SU-DHL-6 (cell line): ENCODE measurements around the gene ILRUN.
"Not testable (repeated sequence)": the region's sequence is repeated elsewhere in the genome, so short reads cannot be mapped to it uniquely, and the experiment has no call there.

ENCODE experiments used
- H2AFZ ChIP-seq: fragments of 200-600 bp; sonication (generic); 2 replicates; pipeline ENCODE4 v1.6.1; 2014; ENCODE audit warnings: low read depth, mild to moderate bottlenecking, moderate library complexity, mixed read lengths, antibody characterized with exemption, low read length; ENCODE audit not compliant: severe bottlenecking
- H3F3A ChIP-seq: fragments of 200-600 bp; shearing (Covaris generic); 2 replicates; pipeline ENCODE4 v1.6.0; 2016; ENCODE audit warnings: antibody characterized with exemption, mild to moderate bottlenecking; ENCODE audit not compliant: insufficient read depth
- H3K27ac ChIP-seq: fragments of 200-600 bp; sonication (generic); 2 replicates; pipeline ENCODE4 v1.5.1; 2016; ENCODE audit warnings: low read depth, mild to moderate bottlenecking, low read length, moderate library complexity, mixed read lengths
- H3K27me3 ChIP-seq: fragments of 200-600 bp; sonication (generic), shearing (Covaris generic); 2 replicates; pipeline ENCODE4 v1.6.0; 2014; ENCODE audit warnings: mild to moderate bottlenecking, low read length
- H3K36me3 ChIP-seq: fragments of 200-600 bp; sonication (generic); 2 replicates; pipeline ENCODE4 v1.6.1; 2014; ENCODE audit warnings: mild to moderate bottlenecking, low read length, mixed read lengths
- H3K4me2 ChIP-seq: fragments of 300-600, 200-600 bp; shearing (Covaris generic), sonication (generic); 2 replicates; pipeline ENCODE4 v1.6.0; 2014; ENCODE audit warnings: low read length, low read depth, mild to moderate bottlenecking; ENCODE audit not compliant: poor library complexity, severe bottlenecking
- H3K4me3 ChIP-seq: fragments of 200-600 bp; sonication (generic); 2 replicates; pipeline ENCODE4 v1.5.1; 2014; ENCODE audit warnings: antibody characterized with exemption, low read length, mild to moderate bottlenecking, mixed read lengths; ENCODE audit not compliant: insufficient read depth, poor library complexity, severe bottlenecking
- H3K79me2 ChIP-seq: fragments of 200-600 bp; sonication (generic); 2 replicates; pipeline ENCODE4 v1.6.1; 2014; ENCODE audit warnings: mild to moderate bottlenecking, low read length, moderate library complexity; ENCODE audit not compliant: insufficient read depth
- H3K9ac ChIP-seq: fragments of 200-600 bp; sonication (generic); 2 replicates; pipeline ENCODE4 v1.7.0; 2014; ENCODE audit warnings: mild to moderate bottlenecking, low read length
- H3K9me2 ChIP-seq: fragments of 200-600 bp; sonication (generic); replicated peaks from 2 replicates; pipeline ENCODE4 v1.6.1; 2014; ENCODE audit warnings: low read length; ENCODE audit not compliant: insufficient read depth
- H3K9me3 ChIP-seq: fragments of 200-600 bp; sonication (generic); 2 replicates; pipeline ENCODE4 v1.6.1; 2014; ENCODE audit warnings: low read length, mixed read lengths; ENCODE audit not compliant: insufficient read depth
- H4K20me1 ChIP-seq: fragments of 200-600 bp; sonication (generic); 2 replicates; pipeline ENCODE4 v1.6.1; 2014; ENCODE audit warnings: low read depth, mild to moderate bottlenecking, antibody characterized with exemption, low read length, moderate library complexity, mixed read lengths
- CTCF ChIP-seq: fragments of 200-600 bp; sonication (generic); IDR thresholded peaks from one replicate; pipeline ENCODE4 v1.5.1; 2017; ENCODE audit warnings: antibody characterized with exemption, mild to moderate bottlenecking, low read length, moderate library complexity; ENCODE audit not compliant: insufficient read depth, poor library complexity, severe bottlenecking
- EZH2phosphoT487 ChIP-seq: fragments of 200-600 bp; sonication (generic), shearing (Covaris generic); conservative IDR thresholded peaks from 2 replicates; pipeline ENCODE4 v1.6.1; 2018; ENCODE audit warnings: mild to moderate bottlenecking, antibody characterized with exemption, low read length, moderate library complexity, mixed read lengths

ILRUN gene

GRCh38 chr6:34652263-34652662, 44.3 kb downstream of the ILRUN start:
- Histone ChIP-seq H3K9ac (no peak overlapping the region), H3F3A (peaks cover 18% of the 10 kb centered on the region), H3K36me3 (0 out of 2 replicates have a peak, but pooled peaks cover 7% of the 10 kb centered on the region), H3K27ac (no peak overlapping the region), H2AFZ (no peak overlapping the region), H4K20me1 (no peaks in the 10 kb centered on the region; the same call in 1 of the 2 replicates), H3K27me3 (no peaks in the 10 kb centered on the region), H3K9me3 (no peaks in the 10 kb centered on the region), H3K4me3 (no peak overlapping the region), H3K9me2 (no peaks in the 10 kb centered on the region), H3K4me2 (no peak overlapping the region), H3K79me2 (peaks cover 56% of the 10 kb centered on the region)
- TF ChIP-seq EZH2phosphoT487 (no peak), CTCF (no peak)

GRCh38 chr6:34650823-34651222, 45.7 kb downstream of the ILRUN start:
- Histone ChIP-seq H3K27me3 (no peaks in the 10 kb centered on the region), H3K4me3 (no peak overlapping the region), H3K79me2 (peaks cover 44% of the 10 kb centered on the region), H3K9ac (no peak overlapping the region), H3K9me2 (no peaks in the 10 kb centered on the region), H3K4me2 (no peak overlapping the region), H2AFZ (no peak overlapping the region), H3K9me3 (no peaks in the 10 kb centered on the region), H4K20me1 (no peaks in the 10 kb centered on the region; the same call in 1 of the 2 replicates), H3K27ac (no peak overlapping the region), H3K36me3 (peaks cover 9% of the 10 kb centered on the region; the same call in 1 of the 2 replicates), H3F3A (peaks cover 6% of the 10 kb centered on the region; the same call in 1 of the 2 replicates)
- TF ChIP-seq EZH2phosphoT487: no peak
- TF ChIP-seq CTCF: no peak

DNA sequence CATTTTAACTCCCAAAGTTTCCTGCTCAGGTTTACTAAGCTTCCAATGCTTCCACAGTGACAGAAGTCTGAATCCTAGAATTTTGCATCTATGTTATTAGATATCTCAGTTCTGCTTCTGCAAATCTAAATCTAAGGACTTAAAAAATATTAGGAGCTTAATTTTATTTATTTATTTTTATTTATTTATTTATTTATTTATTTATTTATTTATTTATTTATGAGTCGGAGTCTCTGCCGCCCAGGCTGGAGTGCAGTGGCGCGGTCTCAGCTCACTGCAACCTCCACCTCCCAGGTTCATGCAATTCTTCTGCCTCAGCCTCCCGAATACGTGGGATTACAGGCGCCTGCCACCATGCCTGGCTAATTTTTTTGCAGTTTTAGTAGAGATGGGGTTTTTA, 46.3 kb downstream of the ILRUN start:
- H3K9ac ChIP-seq, H3K4me3 ChIP-seq, H3K9me2 ChIP-seq, H3F3A ChIP-seq, H3K9me3 ChIP-seq, H3K27me3 ChIP-seq, H3K27ac ChIP-seq, H4K20me1 ChIP-seq, H2AFZ ChIP-seq, H3K4me2 ChIP-seq: not testable (repeated sequence)
- Histone ChIP-seq H3K79me2 (peaks cover 38% of the 10 kb centered on the region), H3K36me3 (peaks cover 12% of the 10 kb centered on the region; the same call in 1 of the 2 replicates)

GRCh38 chr6:34648806-34649205, 47.8 kb downstream of the ILRUN start:
- H3K79me2 ChIP-seq: peaks cover 33% of the 10 kb centered on the region
- no peak overlapping the region for H3K4me3 ChIP-seq
- peaks cover 6% of the 10 kb centered on the region; the same call in 1 of the 2 replicates for H3F3A ChIP-seq
- H3K9ac ChIP-seq: no peak overlapping the region
- no peaks in the 10 kb centered on the region for H3K9me3 ChIP-seq
- no peak overlapping the region for H3K4me2 ChIP-seq
- no peaks in the 10 kb centered on the region for H3K27me3 ChIP-seq
- H3K9me2 ChIP-seq: no peaks in the 10 kb centered on the region
- H3K27ac ChIP-seq: no peak overlapping the region
- no peaks in the 10 kb centered on the region; the same call in 1 of the 2 replicates for H4K20me1 ChIP-seq
- H3K36me3 ChIP-seq: peaks cover 12% of the 10 kb centered on the region; the same call in 1 of the 2 replicates
- no peak for TF ChIP-seq CTCF
- no peak for TF ChIP-seq EZH2phosphoT487
- no peak overlapping the region for H2AFZ ChIP-seq
